Measurements from ENCODE around the gene TMIGD2.
A peak's percentile ranks its signal among the peaks of the same experiment; 100 is the strongest.
"Not testable (repeated sequence)": the region's sequence is repeated elsewhere in the genome, so short reads cannot be mapped to it uniquely, and the experiment has no call there.

The TMIGD2 gene

DNA sequence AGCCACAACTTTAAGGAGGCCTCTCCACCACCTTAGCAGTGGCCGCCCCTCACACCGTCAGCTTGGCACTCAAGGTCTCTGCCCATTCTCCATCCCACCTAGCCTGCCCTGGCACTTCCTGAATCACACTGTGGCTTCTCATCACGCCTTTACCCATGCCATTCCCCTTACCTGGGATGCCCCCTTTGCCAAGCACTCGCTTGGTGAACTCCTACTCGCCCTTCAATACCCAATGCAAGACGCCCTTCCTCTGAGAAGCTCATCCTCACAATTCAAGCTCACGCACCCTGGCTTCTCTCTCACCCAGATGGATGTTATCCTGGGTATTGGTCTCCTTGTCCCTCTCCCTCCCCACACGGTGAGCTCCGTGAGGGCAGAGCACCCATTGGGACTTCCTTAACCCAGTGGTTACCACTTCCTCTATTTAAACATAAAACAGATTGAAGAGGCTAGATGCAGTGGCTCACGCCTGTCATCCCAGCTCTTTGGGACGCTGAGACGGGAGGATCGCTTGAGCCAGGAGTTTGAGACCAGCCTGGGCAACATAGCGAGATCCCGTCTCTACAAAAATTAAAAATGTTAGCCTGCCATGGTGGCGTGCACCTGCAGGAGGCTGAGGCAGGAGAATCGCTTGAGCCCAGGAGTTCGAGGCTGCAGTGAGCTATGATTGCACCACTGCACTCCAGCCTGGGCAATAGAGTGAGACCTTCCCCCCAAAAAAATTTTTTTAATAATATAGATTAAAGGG, 35.8 kb downstream of the TMIGD2 start:
- DNase-seq, result no peak

GRCh38 chr19:4264812-4265211, 37.4 kb downstream of the TMIGD2 start:
- DNase-seq, result no peak

DNA sequence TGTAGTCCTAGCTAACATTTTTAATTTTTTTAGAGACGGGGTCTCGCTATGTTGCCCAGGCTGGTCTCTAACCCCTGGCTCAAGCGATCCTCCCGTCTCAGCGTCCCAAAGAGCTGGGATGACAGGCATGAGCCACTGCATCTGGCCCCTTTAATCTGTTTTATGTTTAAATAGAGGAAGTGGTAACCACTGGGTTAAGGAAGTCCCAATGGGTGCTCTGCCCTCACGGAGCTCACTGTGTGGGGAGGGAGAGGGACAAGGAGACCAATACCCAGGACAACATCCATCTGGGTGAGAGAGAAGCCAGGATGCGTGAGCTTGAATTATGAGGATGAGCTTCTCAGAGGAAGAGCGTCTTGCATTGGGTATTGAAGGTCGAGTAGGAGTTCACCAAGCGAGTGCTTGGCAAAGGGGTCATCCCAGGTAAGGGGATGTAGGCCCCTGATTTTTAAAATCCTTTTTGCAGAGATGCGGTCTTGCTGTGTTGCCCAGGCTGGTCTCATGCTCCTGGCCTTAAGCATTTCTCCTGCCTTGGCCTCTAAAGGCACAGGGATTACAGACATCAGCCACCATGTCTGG, 41.5 kb downstream of the TMIGD2 start:
- no peak for DNase-seq

DNA sequence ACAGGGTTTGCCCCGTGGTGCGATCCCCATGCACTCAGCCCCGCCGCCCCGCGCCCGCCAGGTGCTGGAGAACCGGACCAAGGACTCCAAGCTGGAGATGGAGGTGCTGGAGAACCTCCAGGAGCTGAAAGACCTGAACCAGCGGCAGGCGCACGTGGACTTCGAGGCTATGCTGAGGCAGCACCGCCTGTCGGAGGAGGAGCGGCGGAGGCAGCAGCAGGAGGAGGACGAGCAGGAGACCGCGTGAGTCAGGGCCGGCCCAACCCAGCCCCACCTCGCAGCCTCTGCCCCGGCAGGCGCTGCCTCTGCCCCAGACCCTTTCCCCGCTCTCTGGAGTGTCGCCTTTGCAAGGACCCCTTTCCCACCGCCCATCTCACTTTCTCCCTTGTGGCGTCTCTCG, 44.0 kb downstream of the TMIGD2 start:
- DNase-seq, result no peak

- DNase-seq, result no peak
These were observed 45.2 kb downstream of the TMIGD2 start for GRCh38 chr19:4257025-4257424.

DNA sequence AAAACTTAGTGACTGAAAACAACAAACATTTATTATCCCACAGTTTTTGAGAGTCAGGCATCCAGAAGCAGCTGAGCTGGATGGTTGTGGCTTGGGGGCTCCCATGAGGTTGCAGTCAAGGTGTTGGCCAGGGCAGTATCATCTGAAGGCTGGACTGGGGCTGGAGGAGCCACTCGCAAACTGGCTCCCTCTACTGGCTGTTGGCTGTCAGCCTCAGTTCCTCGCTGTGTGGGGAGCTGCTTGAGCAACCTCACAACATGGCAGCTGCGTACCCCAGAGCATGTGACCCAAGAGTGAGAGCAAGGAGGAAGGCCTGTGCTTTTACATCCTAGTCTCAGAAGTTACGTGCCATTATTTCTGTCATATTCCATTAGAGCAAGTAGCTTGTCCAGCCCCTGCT, 45.6 kb downstream of the TMIGD2 start:
- no peak for DNase-seq

DNA sequence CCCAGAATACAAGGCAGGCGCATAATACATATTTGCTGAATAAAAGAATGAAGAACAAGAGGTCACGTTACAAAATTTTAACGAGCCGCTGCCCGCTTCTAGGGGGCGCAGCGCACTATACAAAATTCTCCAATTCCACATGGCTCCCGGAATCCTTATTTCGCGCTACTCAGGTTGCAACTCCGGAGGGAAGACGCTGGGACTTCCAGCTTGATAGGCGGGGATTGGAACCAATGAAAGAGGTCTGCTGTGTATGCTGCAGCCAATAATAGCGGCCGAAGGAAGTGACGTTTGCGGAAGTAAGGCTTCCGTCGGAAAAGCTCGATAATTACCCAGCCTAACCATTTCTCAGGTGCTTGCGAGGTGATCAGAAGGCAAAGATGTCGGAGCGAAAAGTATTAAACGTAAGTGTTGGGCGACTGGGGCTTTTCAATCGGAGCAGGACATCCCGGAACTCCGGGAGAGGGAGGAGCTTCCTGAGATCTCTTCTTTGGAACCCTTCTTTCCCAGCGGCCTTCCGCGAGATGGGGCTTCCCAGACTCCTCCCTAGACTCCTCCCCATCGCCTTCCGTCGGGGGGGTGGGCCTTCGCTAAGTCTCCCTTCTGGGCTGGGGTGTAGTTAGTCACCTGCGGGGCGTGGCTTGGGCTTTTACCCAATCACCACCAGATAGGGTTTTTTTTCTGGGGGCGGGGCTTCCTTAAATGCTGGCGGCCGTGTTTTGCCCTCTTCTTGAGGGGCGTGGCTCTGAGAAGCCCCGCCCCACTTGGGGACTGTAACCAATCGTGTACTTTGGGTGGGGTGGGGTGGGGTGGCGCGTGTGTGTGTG, 55.2 kb downstream of the TMIGD2 start, which contains the start of gene YJU2:
YJU2 (plus strand) TSS at position 314 of the 827 bp plus-strand sequence; CDS start at position 381, 67 bp downstream.
- peak; percentile 99 for DNase-seq

DNA sequence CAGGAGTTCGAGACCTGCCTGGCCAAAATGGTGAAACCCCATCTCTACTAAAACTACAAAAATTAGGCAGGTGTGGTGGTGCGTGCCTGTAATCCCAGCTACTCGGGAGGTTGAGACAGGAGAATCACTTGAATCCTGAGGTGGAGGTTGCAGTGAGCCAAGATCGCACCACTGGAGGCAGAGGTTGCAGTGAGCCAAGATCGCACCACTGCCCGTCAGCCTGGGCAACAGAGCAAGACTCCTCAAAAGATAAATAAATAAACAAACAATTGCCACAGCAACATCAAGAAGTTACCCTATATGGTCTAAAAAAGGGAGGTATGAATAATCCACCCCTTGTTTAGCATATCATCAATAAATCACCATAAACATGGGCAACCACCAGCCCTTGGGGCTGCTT, 56.3 kb downstream of the TMIGD2 start:
- DNase-seq, result not testable (repeated sequence)

Measured in activated naive CD4-positive, alpha-beta T cell treated with Interleukin-2 at 50 U/mL for 16 hours (primary cell).